Measurements from ENCODE around the gene DNAH14.

The DNAH14 gene

GRCh38 chr1:225366552-225366951, 437.1 kb downstream of the DNAH14 start:
- no peaks in the 10 kb centered on the region for H3K36me3 ChIP-seq (ENCODE audit: control insufficient read depth, insufficient read depth, low read length)
- no peak for DNase-seq (ENCODE audit: extremely low read depth, insufficient read length)
- H3K27me3 ChIP-seq (replicated peaks; ENCODE audit: control insufficient read depth, insufficient read depth, low read length), result no peaks in the 10 kb centered on the region
- TF ChIP-seq, protein P1, sequence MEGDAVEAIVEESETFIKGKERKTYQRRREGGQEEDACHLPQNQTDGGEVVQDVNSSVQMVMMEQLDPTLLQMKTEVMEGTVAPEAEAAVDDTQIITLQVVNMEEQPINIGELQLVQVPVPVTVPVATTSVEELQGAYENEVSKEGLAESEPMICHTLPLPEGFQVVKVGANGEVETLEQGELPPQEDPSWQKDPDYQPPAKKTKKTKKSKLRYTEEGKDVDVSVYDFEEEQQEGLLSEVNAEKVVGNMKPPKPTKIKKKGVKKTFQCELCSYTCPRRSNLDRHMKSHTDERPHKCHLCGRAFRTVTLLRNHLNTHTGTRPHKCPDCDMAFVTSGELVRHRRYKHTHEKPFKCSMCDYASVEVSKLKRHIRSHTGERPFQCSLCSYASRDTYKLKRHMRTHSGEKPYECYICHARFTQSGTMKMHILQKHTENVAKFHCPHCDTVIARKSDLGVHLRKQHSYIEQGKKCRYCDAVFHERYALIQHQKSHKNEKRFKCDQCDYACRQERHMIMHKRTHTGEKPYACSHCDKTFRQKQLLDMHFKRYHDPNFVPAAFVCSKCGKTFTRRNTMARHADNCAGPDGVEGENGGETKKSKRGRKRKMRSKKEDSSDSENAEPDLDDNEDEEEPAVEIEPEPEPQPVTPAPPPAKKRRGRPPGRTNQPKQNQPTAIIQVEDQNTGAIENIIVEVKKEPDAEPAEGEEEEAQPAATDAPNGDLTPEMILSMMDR (IDR thresholded peaks at IDR 0.05; ENCODE audit: insufficient read depth, low read length, poor library complexity, severe bottlenecking), result no peak
- H3K4me3 ChIP-seq (replicated peaks; ENCODE audit: low read depth, low read length), result no peak overlapping the region

- DNase-seq (ENCODE audit: extremely low read depth, insufficient read length), result no peak
- TF ChIP-seq, protein P1 (IDR thresholded peaks at IDR 0.05; ENCODE audit: insufficient read depth, low read length, poor library complexity, severe bottlenecking), result no peak
- Histone ChIP-seq H3K4me3 (replicated peaks; ENCODE audit: low read depth, low read length) (no peak overlapping the region), H3K36me3 (ENCODE audit: control insufficient read depth, insufficient read depth, low read length) (no peaks in the 10 kb centered on the region), H3K27me3 (replicated peaks; ENCODE audit: control insufficient read depth, insufficient read depth, low read length) (no peaks in the 10 kb centered on the region)
Measured at GRCh38 chr1:225368036-225368552, 438.6 kb downstream of the DNAH14 start.

GRCh38 chr1:225371366-225372010, 442.0 kb downstream of the DNAH14 start:
- no peak for DNase-seq (ENCODE audit: extremely low read depth, insufficient read length)
- Histone ChIP-seq H3K27me3 (replicated peaks; ENCODE audit: control insufficient read depth, insufficient read depth, low read length) (no peaks in the 10 kb centered on the region), H3K36me3 (ENCODE audit: control insufficient read depth, insufficient read depth, low read length) (no peaks in the 10 kb centered on the region)

GRCh38 chr1:225373155-225373554, 443.7 kb downstream of the DNAH14 start:
- H3K27me3 ChIP-seq (replicated peaks; ENCODE audit: control insufficient read depth, insufficient read depth, low read length), result no peaks in the 10 kb centered on the region
- H3K4me3 ChIP-seq (replicated peaks; ENCODE audit: low read depth, low read length), result no peak overlapping the region
- no peak for DNase-seq (ENCODE audit: extremely low read depth, insufficient read length)
- no peaks in the 10 kb centered on the region for H3K36me3 ChIP-seq (ENCODE audit: control insufficient read depth, insufficient read depth, low read length)
- TF ChIP-seq, protein P1 (IDR thresholded peaks at IDR 0.05; ENCODE audit: insufficient read depth, low read length, poor library complexity, severe bottlenecking), result no peak

More at GRCh38 chr1:225371366-225372010, 442.0 kb downstream of the DNAH14 start:
- no peak overlapping the region for H3K4me3 ChIP-seq (replicated peaks; ENCODE audit: low read depth, low read length)
- TF ChIP-seq, protein P1 (IDR thresholded peaks at IDR 0.05; ENCODE audit: insufficient read depth, low read length, poor library complexity, severe bottlenecking), result no peak

GRCh38 chr1:225374996-225375395, 445.5 kb downstream of the DNAH14 start:
- H3K36me3 ChIP-seq (ENCODE audit: control insufficient read depth, insufficient read depth, low read length), result no peaks in the 10 kb centered on the region
- no peak overlapping the region for H3K4me3 ChIP-seq (replicated peaks; ENCODE audit: low read depth, low read length)
- H3K27me3 ChIP-seq (replicated peaks; ENCODE audit: control insufficient read depth, insufficient read depth, low read length), result no peaks in the 10 kb centered on the region
- no peak for DNase-seq (ENCODE audit: extremely low read depth, insufficient read length)
- TF ChIP-seq, protein P1 (IDR thresholded peaks at IDR 0.05; ENCODE audit: insufficient read depth, low read length, poor library complexity, severe bottlenecking), result no peak
